DOHH2 (cell line): ENCODE measurements around the gene ELMOD3.

Experiments used
- H3F3A ChIP-seq: fragments of 200-600 bp; sonication (generic), shearing (Covaris generic); 2 replicates; pipeline ENCODE4 v1.6.0; 2016; ENCODE audit warnings: antibody characterized with exemption, mild to moderate bottlenecking; ENCODE audit not compliant: control insufficient read depth, insufficient read depth
- H3K27ac ChIP-seq: fragments of 200-600 bp; sonication (generic); 2 replicates; pipeline ENCODE4 v1.5.1; 2014; ENCODE audit warnings: low read depth, mild to moderate bottlenecking, low read length, moderate library complexity
- H3K27me3 ChIP-seq: fragments of 200-600 bp; sonication (generic); 2 replicates; pipeline ENCODE4 v1.6.1; 2014; ENCODE audit warnings: mild to moderate bottlenecking, low read length, mixed read lengths; ENCODE audit not compliant: control insufficient read depth
- H3K36me3 ChIP-seq: fragments of 200-600 bp; sonication (generic); 2 replicates; pipeline ENCODE4 v1.6.1; 2014; ENCODE audit warnings: mild to moderate bottlenecking, low read length, moderate library complexity, mixed read lengths; ENCODE audit not compliant: control insufficient read depth
- H3K4me1 ChIP-seq: fragments of 200-600 bp; sonication (generic); 2 replicates; pipeline ENCODE4 v1.6.1; 2014; ENCODE audit warnings: mild to moderate bottlenecking, low read length, mixed read lengths; ENCODE audit not compliant: control insufficient read depth
- H3K4me2 ChIP-seq: fragments of 200-600 bp; sonication (generic); 2 replicates; pipeline ENCODE4 v1.6.0; 2014; ENCODE audit warnings: mild to moderate bottlenecking, low read length, moderate library complexity
- H3K4me3 ChIP-seq: fragments of 200-600 bp; sonication (generic); 2 replicates; pipeline ENCODE4 v1.5.1; 2014; ENCODE audit warnings: mild to moderate bottlenecking, low read length, mixed read lengths
- H3K79me2 ChIP-seq: fragments of 200-600 bp; sonication (generic); 2 replicates; pipeline ENCODE4 v1.6.1; 2014; ENCODE audit warnings: mild to moderate bottlenecking, low read length, mixed read lengths; ENCODE audit not compliant: control insufficient read depth
- H3K9me2 ChIP-seq: fragments of 200-600 bp; sonication (generic); replicated peaks from 2 replicates; pipeline ENCODE4 v1.6.1; 2014; ENCODE audit warnings: mild to moderate bottlenecking, low read length, mixed read lengths; ENCODE audit not compliant: control insufficient read depth
- H3K9me3 ChIP-seq: fragments of 200-600 bp; sonication (generic); 2 replicates; pipeline ENCODE4 v1.6.1; 2014; ENCODE audit warnings: antibody characterized with exemption, low read length, mixed read lengths; ENCODE audit not compliant: control insufficient read depth, insufficient read depth
- H4K20me1 ChIP-seq: fragments of 200-600 bp; sonication (generic); 2 replicates; pipeline ENCODE4 v1.6.0; 2014; ENCODE audit warnings: low read depth, mild to moderate bottlenecking, antibody characterized with exemption, low read length, moderate library complexity; ENCODE audit not compliant: control insufficient read depth, insufficient read depth
- EZH2phosphoT487 ChIP-seq: fragments of 200-600 bp; sonication (generic); IDR thresholded peaks from 2 replicates; pipeline ENCODE4 v1.6.1; 2017; ENCODE audit warnings: borderline replicate concordance, mild to moderate bottlenecking, antibody characterized with exemption, low read length, moderate library complexity, mixed read lengths
- TF ChIP-seq, protein P1 (sequence below): fragments of 200-600 bp; sonication (generic); IDR thresholded peaks from one replicate; pipeline ENCODE4 v1.5.1; 2014; ENCODE audit warnings: antibody characterized with exemption, mild to moderate bottlenecking, low read depth, low read length; ENCODE audit not compliant: poor library complexity, severe bottlenecking

ELMOD3 gene

DNA sequence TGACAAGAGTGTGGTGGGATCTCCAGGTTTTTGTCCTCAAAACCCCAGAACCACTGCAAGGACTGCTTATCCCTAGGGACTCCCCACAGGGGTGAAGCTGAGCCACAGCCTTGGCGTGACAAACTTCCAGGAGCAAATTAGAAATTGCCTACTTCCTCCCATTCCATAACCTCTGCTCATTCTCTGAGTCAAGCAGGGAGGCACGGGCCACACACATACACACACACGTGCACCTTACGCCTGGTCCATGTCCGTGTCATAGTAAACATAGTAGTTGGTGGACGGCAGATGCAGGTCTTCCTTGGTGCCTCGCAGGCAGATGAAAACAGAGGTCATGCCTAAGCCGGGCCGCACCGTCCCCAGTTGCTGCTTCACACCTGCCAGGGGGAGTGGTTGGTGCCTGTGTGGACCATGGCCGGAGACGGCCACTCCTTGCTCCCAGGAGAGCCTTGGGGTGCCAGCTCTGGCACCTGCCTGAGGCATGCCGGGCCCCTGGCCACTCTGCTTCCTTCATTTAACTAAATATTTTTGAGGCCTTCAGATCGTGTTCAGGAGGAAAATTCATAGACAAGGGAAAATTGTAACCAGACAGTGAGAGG, 10.1 kb upstream of the ELMOD3 start:
- Histone ChIP-seq H3K36me3 (peaks cover 8% of the 10 kb centered on the region), H3F3A (no peaks in the 10 kb centered on the region), H3K27me3 (no peaks in the 10 kb centered on the region), H3K9me3 (no peaks in the 10 kb centered on the region), H3K4me1 (no peaks in the 10 kb centered on the region), H3K4me3 (no peak overlapping the region), H3K4me2 (no peak overlapping the region), H4K20me1 (no peaks in the 10 kb centered on the region), H3K27ac (no peak overlapping the region), H3K79me2 (no peaks in the 10 kb centered on the region), H3K9me2 (no peaks in the 10 kb centered on the region)
- TF ChIP-seq, protein P1, sequence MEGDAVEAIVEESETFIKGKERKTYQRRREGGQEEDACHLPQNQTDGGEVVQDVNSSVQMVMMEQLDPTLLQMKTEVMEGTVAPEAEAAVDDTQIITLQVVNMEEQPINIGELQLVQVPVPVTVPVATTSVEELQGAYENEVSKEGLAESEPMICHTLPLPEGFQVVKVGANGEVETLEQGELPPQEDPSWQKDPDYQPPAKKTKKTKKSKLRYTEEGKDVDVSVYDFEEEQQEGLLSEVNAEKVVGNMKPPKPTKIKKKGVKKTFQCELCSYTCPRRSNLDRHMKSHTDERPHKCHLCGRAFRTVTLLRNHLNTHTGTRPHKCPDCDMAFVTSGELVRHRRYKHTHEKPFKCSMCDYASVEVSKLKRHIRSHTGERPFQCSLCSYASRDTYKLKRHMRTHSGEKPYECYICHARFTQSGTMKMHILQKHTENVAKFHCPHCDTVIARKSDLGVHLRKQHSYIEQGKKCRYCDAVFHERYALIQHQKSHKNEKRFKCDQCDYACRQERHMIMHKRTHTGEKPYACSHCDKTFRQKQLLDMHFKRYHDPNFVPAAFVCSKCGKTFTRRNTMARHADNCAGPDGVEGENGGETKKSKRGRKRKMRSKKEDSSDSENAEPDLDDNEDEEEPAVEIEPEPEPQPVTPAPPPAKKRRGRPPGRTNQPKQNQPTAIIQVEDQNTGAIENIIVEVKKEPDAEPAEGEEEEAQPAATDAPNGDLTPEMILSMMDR, result no peak
- TF ChIP-seq EZH2phosphoT487, result no peak

DNA sequence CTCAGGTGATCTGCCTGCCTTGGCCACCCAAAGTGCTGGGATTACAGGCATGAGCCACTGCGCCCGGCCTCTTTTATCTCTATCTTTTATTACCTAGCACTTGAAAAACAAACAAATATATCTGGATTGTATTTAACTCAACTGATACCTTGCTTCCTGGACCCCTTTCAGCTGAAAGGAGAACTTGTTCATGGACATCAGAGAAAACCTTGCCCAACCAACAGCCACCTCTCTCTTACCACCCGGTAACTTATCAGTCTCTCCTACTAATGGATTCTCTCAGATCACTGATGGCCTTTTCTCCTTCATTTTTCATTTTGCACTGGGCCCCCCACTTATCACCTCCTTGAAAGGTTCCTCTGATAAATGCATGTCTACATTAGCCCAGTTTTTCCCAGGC, 7.0 kb upstream of the ELMOD3 start:
- H3K36me3 ChIP-seq, result peaks cover 31% of the 10 kb centered on the region
- H3K27me3 ChIP-seq, result no peaks in the 10 kb centered on the region
- peaks cover 2% of the 10 kb centered on the region for H3K79me2 ChIP-seq
- TF ChIP-seq EZH2phosphoT487, result no peak
- TF ChIP-seq, protein P1, result no peak
- no peaks in the 10 kb centered on the region for H3K9me3 ChIP-seq
- no peak overlapping the region for H3K4me2 ChIP-seq
- H3K9me2 ChIP-seq, result no peaks in the 10 kb centered on the region
- no peak overlapping the region for H3K4me3 ChIP-seq
- no peak overlapping the region for H3K27ac ChIP-seq
- no peaks in the 10 kb centered on the region for H4K20me1 ChIP-seq
- H3F3A ChIP-seq, result no peaks in the 10 kb centered on the region
- no peaks in the 10 kb centered on the region for H3K4me1 ChIP-seq

DNA sequence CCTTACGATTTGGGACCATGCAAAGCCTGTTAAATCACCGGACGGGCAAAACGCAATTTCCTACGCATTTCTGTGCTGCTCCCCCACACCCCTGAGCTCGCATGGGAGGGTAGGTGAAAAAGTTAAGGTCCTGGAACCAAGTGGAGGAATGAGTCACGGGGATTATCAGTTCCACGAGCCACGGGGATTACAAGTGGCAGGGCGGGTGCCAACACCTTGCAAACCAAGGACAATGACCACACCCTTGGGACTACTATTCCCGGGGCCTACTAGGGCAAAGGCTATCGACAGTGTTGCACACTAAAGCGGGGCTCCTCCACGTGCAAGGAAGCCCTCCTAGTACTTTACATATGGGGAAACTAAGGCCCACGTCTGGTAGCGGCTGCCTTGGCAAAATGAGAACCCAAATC, 688 bp upstream of the ELMOD3 start:
- no peak for TF ChIP-seq EZH2phosphoT487
- TF ChIP-seq, protein P1, result no peak
- H3K79me2 ChIP-seq, result peaks cover 34% of the 10 kb centered on the region
- H3K4me3 ChIP-seq, result peak overlapping the region; percentile 91
- no peaks in the 10 kb centered on the region for H3F3A ChIP-seq
- H4K20me1 ChIP-seq, result no peaks in the 10 kb centered on the region
- no peaks in the 10 kb centered on the region for H3K9me2 ChIP-seq
- H3K27ac ChIP-seq, result peak overlapping the region; percentile 24; the same call in 1 of the 2 replicates
- H3K9me3 ChIP-seq, result no peaks in the 10 kb centered on the region
- H3K36me3 ChIP-seq, result peaks cover 49% of the 10 kb centered on the region
- H3K4me2 ChIP-seq, result peak overlapping the region; percentile 96
- H3K27me3 ChIP-seq, result no peaks in the 10 kb centered on the region
- H3K4me1 ChIP-seq, result peaks cover 19% of the 10 kb centered on the region
